Loucy (cell line): ENCODE measurements around the gene CENPX.

Experiments used
- H2AFZ ChIP-seq: fragments of 200-600 bp; sonication (generic); 2 replicates; pipeline ENCODE4 v1.6.0; 2016; ENCODE audit warnings: antibody characterized with exemption, mild to moderate bottlenecking, low read length, moderate library complexity
- H3F3A ChIP-seq: fragments of 200-600 bp; 2 replicates; pipeline ENCODE4 v1.6.0; 2016; ENCODE audit warnings: antibody characterized with exemption, low read depth, mild to moderate bottlenecking
- H3K27me3 ChIP-seq: fragments of 200-600 bp; sonication (generic); 2 replicates; pipeline ENCODE4 v1.6.1; 2014; ENCODE audit warnings: low read length, mild to moderate bottlenecking; ENCODE audit not compliant: insufficient read depth, poor library complexity, severe bottlenecking
- H3K36me3 ChIP-seq: fragments of 200-600 bp; sonication (generic); 2 replicates; pipeline ENCODE4 v1.6.1; 2016; ENCODE audit warnings: low read length; ENCODE audit not compliant: insufficient read depth
- H3K4me1 ChIP-seq: fragments of 200-600 bp; sonication (generic); 2 replicates; pipeline ENCODE4 v1.5.1; 2014; ENCODE audit warnings: low read length, mild to moderate bottlenecking; ENCODE audit not compliant: insufficient read depth, poor library complexity, severe bottlenecking
- H3K4me2 ChIP-seq: fragments of 200-600 bp; sonication (generic); 2 replicates; pipeline ENCODE4 v1.6.0; 2014; ENCODE audit warnings: antibody characterized with exemption, low read length, low read depth, mild to moderate bottlenecking; ENCODE audit not compliant: poor library complexity, severe bottlenecking
- H3K4me3 ChIP-seq: fragments of 200-600 bp; sonication (generic); 2 replicates; pipeline ENCODE4 v1.5.1; 2014; ENCODE audit warnings: low read length, mild to moderate bottlenecking, mixed read lengths; ENCODE audit not compliant: poor library complexity, severe bottlenecking
- H3K79me2 ChIP-seq: fragments of 200-600 bp; sonication (generic); 2 replicates; pipeline ENCODE4 v1.6.1; 2014; ENCODE audit warnings: low read length; ENCODE audit not compliant: insufficient read depth
- H3K9ac ChIP-seq: fragments of 200-600 bp; sonication (generic); 2 replicates; pipeline ENCODE4 v1.6.0; 2014; ENCODE audit warnings: mild to moderate bottlenecking, low read depth, low read length, moderate library complexity; ENCODE audit not compliant: poor library complexity, severe bottlenecking
- H3K9me2 ChIP-seq: fragments of 200-600 bp; sonication (generic); replicated peaks from 2 replicates; pipeline ENCODE4 v1.6.1; 2016; ENCODE audit warnings: low read depth, low read length, mixed read lengths
- H3K9me3 ChIP-seq: fragments of 200-600 bp; sonication (generic); 2 replicates; pipeline ENCODE4 v1.6.1; 2014; ENCODE audit warnings: mild to moderate bottlenecking, antibody characterized with exemption, low read length, low read depth; ENCODE audit not compliant: insufficient read depth
- H4K20me1 ChIP-seq: fragments of 200-600 bp; sonication (generic); 2 replicates; pipeline ENCODE4 v1.6.0; 2014; ENCODE audit warnings: antibody characterized with exemption, low read length, mild to moderate bottlenecking; ENCODE audit not compliant: insufficient read depth, poor library complexity, severe bottlenecking
- EZH2phosphoT487 ChIP-seq: fragments of 200-600 bp; IDR thresholded peaks from 2 replicates; pipeline ENCODE4 v1.6.1; 2018; ENCODE audit warnings: antibody characterized with exemption, mild to moderate bottlenecking, moderate library complexity, borderline replicate concordance
- TF ChIP-seq, protein P1 (sequence below): fragments of 200-600 bp; sonication (generic); conservative IDR thresholded peaks from 2 replicates; pipeline ENCODE4 v1.5.1; 2014; ENCODE audit warnings: mild to moderate bottlenecking, antibody characterized with exemption, low read length

Gene CENPX

GRCh38 chr17:82029990-82030469 lies 7.4 kb upstream of the CENPX start:
- Histone ChIP-seq H3K4me1 (peaks cover 15% of the 10 kb centered on the region), H3K4me2 (peak overlapping the region; percentile 65), H4K20me1 (no peaks in the 10 kb centered on the region), H3K9me3 (no peaks in the 10 kb centered on the region), H3K9ac (no peak overlapping the region), H2AFZ (no peak overlapping the region), H3K79me2 (no peaks in the 10 kb centered on the region), H3F3A (no peaks in the 10 kb centered on the region), H3K36me3 (no peaks in the 10 kb centered on the region), H3K4me3 (peak overlapping the region; percentile 76), H3K9me2 (no peaks in the 10 kb centered on the region), H3K27me3 (no peaks in the 10 kb centered on the region)
- no peak for TF ChIP-seq EZH2phosphoT487

DNA sequence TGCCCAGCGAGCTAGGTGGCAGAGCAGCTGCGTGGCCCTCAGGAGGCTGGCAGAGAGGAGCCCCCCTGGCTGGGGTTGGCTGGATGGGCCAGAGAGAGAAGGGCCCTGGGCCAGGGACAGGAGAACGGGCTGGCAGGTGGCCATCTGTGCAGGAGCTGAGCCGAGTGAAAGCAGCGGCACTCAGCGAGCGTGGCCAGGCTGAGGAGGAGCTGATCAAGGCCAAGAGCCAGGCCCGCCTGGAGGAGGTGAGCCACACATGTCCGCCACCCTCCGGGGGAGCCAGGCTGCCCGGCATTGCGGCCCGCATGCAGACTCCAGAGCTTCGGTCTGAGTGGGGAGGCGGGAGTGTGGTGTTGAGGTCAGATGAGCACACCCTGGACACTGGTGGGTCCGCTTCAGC lies 6.7 kb upstream of the CENPX start:
- H3K36me3 ChIP-seq: no peaks in the 10 kb centered on the region
- H3K9me2 ChIP-seq: no peaks in the 10 kb centered on the region
- no peaks in the 10 kb centered on the region for H4K20me1 ChIP-seq
- no peak overlapping the region for H3K4me2 ChIP-seq
- no peaks in the 10 kb centered on the region for H3K27me3 ChIP-seq
- TF ChIP-seq EZH2phosphoT487: no peak
- TF ChIP-seq, protein P1, sequence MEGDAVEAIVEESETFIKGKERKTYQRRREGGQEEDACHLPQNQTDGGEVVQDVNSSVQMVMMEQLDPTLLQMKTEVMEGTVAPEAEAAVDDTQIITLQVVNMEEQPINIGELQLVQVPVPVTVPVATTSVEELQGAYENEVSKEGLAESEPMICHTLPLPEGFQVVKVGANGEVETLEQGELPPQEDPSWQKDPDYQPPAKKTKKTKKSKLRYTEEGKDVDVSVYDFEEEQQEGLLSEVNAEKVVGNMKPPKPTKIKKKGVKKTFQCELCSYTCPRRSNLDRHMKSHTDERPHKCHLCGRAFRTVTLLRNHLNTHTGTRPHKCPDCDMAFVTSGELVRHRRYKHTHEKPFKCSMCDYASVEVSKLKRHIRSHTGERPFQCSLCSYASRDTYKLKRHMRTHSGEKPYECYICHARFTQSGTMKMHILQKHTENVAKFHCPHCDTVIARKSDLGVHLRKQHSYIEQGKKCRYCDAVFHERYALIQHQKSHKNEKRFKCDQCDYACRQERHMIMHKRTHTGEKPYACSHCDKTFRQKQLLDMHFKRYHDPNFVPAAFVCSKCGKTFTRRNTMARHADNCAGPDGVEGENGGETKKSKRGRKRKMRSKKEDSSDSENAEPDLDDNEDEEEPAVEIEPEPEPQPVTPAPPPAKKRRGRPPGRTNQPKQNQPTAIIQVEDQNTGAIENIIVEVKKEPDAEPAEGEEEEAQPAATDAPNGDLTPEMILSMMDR: no peak
- H3K9me3 ChIP-seq: no peaks in the 10 kb centered on the region
- no peak overlapping the region for H3K9ac ChIP-seq
- peaks cover 17% of the 10 kb centered on the region for H3K4me1 ChIP-seq
- H3K4me3 ChIP-seq: no peak overlapping the region
- no peaks in the 10 kb centered on the region for H3F3A ChIP-seq
- no peak overlapping the region for H2AFZ ChIP-seq
- peaks cover 4% of the 10 kb centered on the region; the same call in 1 of the 2 replicates for H3K79me2 ChIP-seq

- Histone ChIP-seq H4K20me1 (no peaks in the 10 kb centered on the region), H3K4me3 (no peak overlapping the region), H3K27me3 (no peaks in the 10 kb centered on the region), H3K4me2 (no peak overlapping the region), H3K4me1 (peaks cover 21% of the 10 kb centered on the region), H3K9me3 (no peaks in the 10 kb centered on the region), H3K79me2 (peaks cover 8% of the 10 kb centered on the region; the same call in 1 of the 2 replicates), H2AFZ (no peak overlapping the region), H3K9me2 (no peaks in the 10 kb centered on the region), H3K36me3 (no peaks in the 10 kb centered on the region), H3K9ac (no peak overlapping the region), H3F3A (no peaks in the 10 kb centered on the region)
- TF ChIP-seq EZH2phosphoT487: no peak
- TF ChIP-seq, protein P1: no peak
Measured at GRCh38 chr17:82028966-82029365, 6.3 kb upstream of the CENPX start.

DNA sequence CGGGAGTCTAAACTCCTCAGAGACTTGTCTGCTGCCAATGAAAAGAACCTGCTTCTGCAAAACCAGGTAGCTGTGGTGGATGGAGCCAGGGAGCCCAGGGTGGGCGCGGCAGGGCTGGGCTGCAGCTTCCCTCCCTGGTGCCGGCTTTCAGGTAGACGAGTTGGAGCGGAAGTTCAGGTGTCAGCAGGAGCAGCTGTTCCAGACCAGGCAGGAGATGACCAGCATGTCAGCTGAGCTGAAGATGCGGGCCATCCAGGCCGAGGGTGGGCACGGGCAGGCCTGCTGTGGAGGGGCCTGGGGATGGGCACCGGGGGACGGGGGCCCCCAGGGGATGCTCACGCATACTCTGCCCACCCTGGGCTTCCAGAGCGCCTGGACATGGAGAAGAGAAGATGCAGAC lies 5.6 kb upstream of the CENPX start:
- no peak overlapping the region for H3K4me2 ChIP-seq
- no peaks in the 10 kb centered on the region for H3K9me3 ChIP-seq
- H3K36me3 ChIP-seq: no peaks in the 10 kb centered on the region
- no peak overlapping the region for H2AFZ ChIP-seq
- no peak overlapping the region for H3K9ac ChIP-seq
- H3K27me3 ChIP-seq: no peaks in the 10 kb centered on the region
- no peaks in the 10 kb centered on the region for H3K9me2 ChIP-seq
- TF ChIP-seq EZH2phosphoT487: no peak
- TF ChIP-seq, protein P1: no peak
- peaks cover 9% of the 10 kb centered on the region; the same call in 1 of the 2 replicates for H3K79me2 ChIP-seq
- no peak overlapping the region for H3K4me3 ChIP-seq
- H3F3A ChIP-seq: no peaks in the 10 kb centered on the region
- H3K4me1 ChIP-seq: peaks cover 23% of the 10 kb centered on the region
- H4K20me1 ChIP-seq: no peaks in the 10 kb centered on the region
